Caki2 (cell line): Measurements from ENCODE around the gene OMP. TPM values are rescaled to one million over a fixed set of nuclear protein-coding genes. Genes with fewer than 3 reads are reported as not detected.

Source experiments
- DNase-seq: peaks from one replicate; pipeline ENCODE4 v3.0.0-alpha.2; 2015; ENCODE audit warnings: low read depth
- in situ Hi-C: cut with HindIII; loops from 2 replicates; pipeline ENCODE4 v1.10.0; 2016; ENCODE audit warnings: low sequenced_read_pairs, low pct_unique_long_range_greater_than_20kb, mixed read lengths
- total RNA-seq: library from RNA; depleted of rRNA; stranded (reverse); fragments of >200 nt; shearing (Covaris generic); gene quantifications from 2 replicates; pipeline ENCODE4 v1.2.3, GENCODE V29; 2014; ENCODE audit warnings: low replicate concordance

OMP gene
- total RNA-seq, 1 experiment from 2014 or later, result not detected

- DNase-seq, result no peak
- in situ Hi-C loops, result no loop called here
Observed at GRCh38 chr11:77082838-77083565, 19.6 kb upstream of the OMP start.

GRCh38 chr11:77083566-77084245 is 18.9 kb upstream of the OMP start:
- in situ Hi-C loops, result no loop called here
- no peak for DNase-seq

GRCh38 chr11:77084581-77085191 is 18.0 kb upstream of the OMP start:
- in situ Hi-C loops, result no loop called here
- DNase-seq, result no peak

GRCh38 chr11:77085652-77086051 is 17.0 kb upstream of the OMP start:
- in situ Hi-C loops, result no loop called here
- DNase-seq, result no peak

GRCh38 chr11:77086521-77087472 is 15.8 kb upstream of the OMP start:
- in situ Hi-C loops, result no loop called here
- no peak for DNase-seq

GRCh38 chr11:77087723-77088225 is 14.9 kb upstream of the OMP start:
- DNase-seq, result no peak
- in situ Hi-C loops, result no loop called here

- in situ Hi-C loops, result no loop called here
- DNase-seq, result no peak
Observed at GRCh38 chr11:77088236-77089003, 14.2 kb upstream of the OMP start.

- in situ Hi-C loops, result no loop called here
Observed at GRCh38 chr11:77089004-77089545, 13.6 kb upstream of the OMP start.

GRCh38 chr11:77090046-77090372 is 12.6 kb upstream of the OMP start:
- in situ Hi-C loops, result no loop called here
- DNase-seq, result no peak

More at GRCh38 chr11:77089004-77089545, 13.6 kb upstream of the OMP start:
- no peak for DNase-seq

- DNase-seq, result no peak
- in situ Hi-C loops, result no loop called here
Observed at GRCh38 chr11:77090373-77091111, 12.1 kb upstream of the OMP start.

- DNase-seq, result peak; percentile 41
- in situ Hi-C loops, result no loop called here
Observed at GRCh38 chr11:77091146-77091940, 11.3 kb upstream of the OMP start.

- in situ Hi-C loops, result no loop called here
- DNase-seq, result no peak
Observed at GRCh38 chr11:77092382-77092781, 10.3 kb upstream of the OMP start.

GRCh38 chr11:77093056-77093891 is 9.4 kb upstream of the OMP start:
- in situ Hi-C loops, result no loop called here
- no peak for DNase-seq

- in situ Hi-C loops, result no loop called here
- DNase-seq, result no peak
Observed at GRCh38 chr11:77093987-77094840, 8.4 kb upstream of the OMP start.
